ENCODE data around the gene AKAP8L. TPM values are rescaled to one million over a fixed set of nuclear protein-coding genes. Genes with fewer than 3 reads are reported as not detected.
"Not testable (repeated sequence)": the region's sequence is repeated elsewhere in the genome, so short reads cannot be mapped to it uniquely, and the experiment has no call there.

AKAP8L gene
- total RNA-seq, 1 experiment from 2014 or later, result 94.0 TPM

DNA sequence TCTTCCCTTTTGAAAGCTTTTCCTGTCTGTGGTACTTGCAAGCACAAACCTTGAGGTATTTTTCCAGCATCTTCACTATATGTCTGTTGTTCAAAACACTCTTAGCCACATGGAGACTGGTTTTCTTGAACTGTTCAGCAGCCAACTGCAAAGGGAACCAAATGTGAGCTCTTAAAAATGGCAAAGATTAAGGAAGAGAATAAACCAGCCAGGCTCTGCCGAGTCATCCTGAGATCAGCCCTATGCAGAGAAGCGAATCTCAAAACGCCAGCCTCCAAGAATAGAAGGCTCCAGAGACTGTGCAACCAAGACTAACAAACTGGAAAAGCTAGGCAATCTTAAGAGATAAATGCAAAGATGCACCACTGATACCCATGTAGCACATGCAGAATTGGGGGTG, 59.9 kb downstream of the AKAP8L start:
- Mint-ChIP-seq H3K36me3 (ENCODE audit: insufficient read depth, unreplicated experiment) (peaks cover 60% of the 10 kb centered on the region), H3K27me3 (ENCODE audit: unreplicated experiment) (no peaks in the 10 kb centered on the region), H3K4me3 (ENCODE audit: low read depth, unreplicated experiment) (no peak overlapping the region), H3K9me3 (ENCODE audit: low read depth, unreplicated experiment) (no peaks in the 10 kb centered on the region), H3K4me1 (ENCODE audit: low read depth, unreplicated experiment) (no peaks in the 10 kb centered on the region), H3K27ac (ENCODE audit: unreplicated experiment) (no peak overlapping the region)
- intact Hi-C loops (cut with micrococcal nuclease; ENCODE audit: unreplicated experiment), result no loop called here
- no peak for DNase-seq
- CTCF ChIA-PET, result no interaction called here
- TF ChIP-seq, protein P1, sequence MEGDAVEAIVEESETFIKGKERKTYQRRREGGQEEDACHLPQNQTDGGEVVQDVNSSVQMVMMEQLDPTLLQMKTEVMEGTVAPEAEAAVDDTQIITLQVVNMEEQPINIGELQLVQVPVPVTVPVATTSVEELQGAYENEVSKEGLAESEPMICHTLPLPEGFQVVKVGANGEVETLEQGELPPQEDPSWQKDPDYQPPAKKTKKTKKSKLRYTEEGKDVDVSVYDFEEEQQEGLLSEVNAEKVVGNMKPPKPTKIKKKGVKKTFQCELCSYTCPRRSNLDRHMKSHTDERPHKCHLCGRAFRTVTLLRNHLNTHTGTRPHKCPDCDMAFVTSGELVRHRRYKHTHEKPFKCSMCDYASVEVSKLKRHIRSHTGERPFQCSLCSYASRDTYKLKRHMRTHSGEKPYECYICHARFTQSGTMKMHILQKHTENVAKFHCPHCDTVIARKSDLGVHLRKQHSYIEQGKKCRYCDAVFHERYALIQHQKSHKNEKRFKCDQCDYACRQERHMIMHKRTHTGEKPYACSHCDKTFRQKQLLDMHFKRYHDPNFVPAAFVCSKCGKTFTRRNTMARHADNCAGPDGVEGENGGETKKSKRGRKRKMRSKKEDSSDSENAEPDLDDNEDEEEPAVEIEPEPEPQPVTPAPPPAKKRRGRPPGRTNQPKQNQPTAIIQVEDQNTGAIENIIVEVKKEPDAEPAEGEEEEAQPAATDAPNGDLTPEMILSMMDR (IDR thresholded peaks at IDR 0.05; ENCODE audit: unreplicated experiment), result no peak
- BruUV-seq (replicated peaks), result no TSS peak

DNA sequence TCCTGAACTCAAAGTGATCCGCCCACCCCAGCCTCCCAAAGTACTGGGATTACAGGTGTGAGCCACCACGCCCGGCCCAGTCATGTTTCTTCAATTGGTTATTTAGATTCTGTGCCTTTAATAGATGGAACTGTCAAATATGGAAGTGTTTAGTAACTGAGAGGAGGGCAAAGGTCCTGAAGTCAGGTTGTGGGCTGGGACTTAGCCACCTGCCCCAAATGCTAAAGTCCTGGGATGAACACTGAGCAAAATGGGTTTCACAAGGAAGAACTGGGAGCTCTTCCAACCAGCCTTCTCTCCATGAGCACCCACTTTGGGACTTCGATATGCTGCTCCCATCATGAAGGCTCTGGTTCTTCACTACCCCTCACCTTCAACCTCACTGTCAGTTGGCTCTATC, 60.9 kb downstream of the AKAP8L start:
- Mint-ChIP-seq H3K36me3 (ENCODE audit: insufficient read depth, unreplicated experiment) (peaks cover 60% of the 10 kb centered on the region), H3K27ac (ENCODE audit: unreplicated experiment) (no peak overlapping the region), H3K4me3 (ENCODE audit: low read depth, unreplicated experiment) (no peak overlapping the region), H3K4me1 (ENCODE audit: low read depth, unreplicated experiment) (no peaks in the 10 kb centered on the region), H3K9me3 (ENCODE audit: low read depth, unreplicated experiment) (no peaks in the 10 kb centered on the region), H3K27me3 (ENCODE audit: unreplicated experiment) (no peaks in the 10 kb centered on the region)
- TF ChIP-seq, protein P1 (IDR thresholded peaks at IDR 0.05; ENCODE audit: unreplicated experiment), result no peak
- BruUV-seq (replicated peaks), result no TSS peak
- intact Hi-C loops (cut with micrococcal nuclease; ENCODE audit: unreplicated experiment), result no loop called here
- CTCF ChIA-PET, result no interaction called here
- DNase-seq, result no peak

DNA sequence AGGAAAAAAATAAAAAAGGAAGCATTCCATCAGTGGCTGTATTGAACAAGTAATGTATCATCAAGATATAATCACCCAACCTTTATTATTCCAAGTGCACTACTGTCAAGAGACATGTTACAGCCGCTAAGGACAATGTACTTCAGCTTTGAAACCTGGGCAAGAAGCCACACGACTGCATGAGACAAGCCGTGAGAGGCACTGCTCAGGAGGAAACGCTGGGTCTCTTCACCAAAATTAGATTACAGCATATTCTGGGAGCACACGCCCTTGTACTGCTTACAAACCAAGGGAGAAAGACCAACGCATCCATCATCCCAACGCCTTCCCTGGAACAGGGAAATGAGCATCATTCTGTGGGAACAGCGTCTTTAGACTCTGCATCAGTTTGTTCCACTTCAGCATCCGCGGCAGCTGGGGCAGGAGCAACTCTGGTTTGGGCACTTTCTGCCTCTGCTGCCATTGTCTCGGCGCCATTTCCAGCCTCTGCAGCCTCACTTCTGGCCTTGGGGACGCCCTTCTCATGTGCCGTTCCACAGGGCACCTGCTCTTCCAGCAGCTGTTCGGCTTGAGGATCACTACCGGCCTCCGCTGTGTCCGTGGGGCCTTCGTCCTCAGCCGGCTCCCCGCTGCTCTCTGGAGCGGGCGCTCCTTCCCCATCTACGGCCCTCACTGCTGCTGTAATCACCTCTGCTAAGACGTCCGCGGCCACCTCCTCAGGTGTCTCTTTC, 64.1 kb downstream of the AKAP8L start:
- peaks cover 38% of the 10 kb centered on the region for H3K36me3 Mint-ChIP-seq (ENCODE audit: insufficient read depth, unreplicated experiment)
- BruUV-seq (replicated peaks), result no TSS peak

DNA sequence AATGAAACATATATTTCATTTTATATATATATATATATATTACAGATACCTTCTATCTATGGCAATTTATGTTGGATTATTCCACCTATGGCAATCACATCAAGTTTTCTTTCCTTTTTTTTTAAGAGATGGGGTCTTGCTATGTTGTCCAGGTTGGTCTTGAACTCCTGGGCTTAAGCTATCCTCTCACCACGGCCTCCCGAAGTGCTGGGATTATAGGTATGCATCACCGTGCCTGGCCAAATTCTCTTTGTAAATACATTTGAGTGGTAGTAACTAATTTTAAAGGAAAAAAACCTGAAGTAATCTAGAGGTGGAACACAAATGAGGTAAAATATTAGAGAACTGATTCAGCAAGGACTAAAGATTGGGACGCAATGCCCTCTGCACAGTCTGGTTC, 64.9 kb downstream of the AKAP8L start:
- Mint-ChIP-seq H3K9me3 (ENCODE audit: low read depth, unreplicated experiment) (no peaks in the 10 kb centered on the region), H3K27me3 (ENCODE audit: unreplicated experiment) (no peaks in the 10 kb centered on the region), H3K27ac (ENCODE audit: unreplicated experiment) (no peak overlapping the region), H3K4me3 (ENCODE audit: low read depth, unreplicated experiment) (no peak overlapping the region), H3K36me3 (ENCODE audit: insufficient read depth, unreplicated experiment) (peaks cover 36% of the 10 kb centered on the region), H3K4me1 (ENCODE audit: low read depth, unreplicated experiment) (no peaks in the 10 kb centered on the region)
- BruUV-seq (replicated peaks), result no TSS peak
- TF ChIP-seq, protein P1 (IDR thresholded peaks at IDR 0.05; ENCODE audit: unreplicated experiment), result no peak
- intact Hi-C loops (cut with micrococcal nuclease; ENCODE audit: unreplicated experiment), result no loop called here
- no peak for DNase-seq
- CTCF ChIA-PET, result no interaction called here

More for the DNA sequence above, 64.1 kb downstream of the AKAP8L start:
- intact Hi-C loops (cut with micrococcal nuclease; ENCODE audit: unreplicated experiment), result no loop called here
- CTCF ChIA-PET, result no interaction called here
- H3K9me3 Mint-ChIP-seq (ENCODE audit: low read depth, unreplicated experiment), result no peaks in the 10 kb centered on the region
- TF ChIP-seq, protein P1 (IDR thresholded peaks at IDR 0.05; ENCODE audit: unreplicated experiment), result no peak
- no peaks in the 10 kb centered on the region for H3K27me3 Mint-ChIP-seq (ENCODE audit: unreplicated experiment)
- H3K27ac Mint-ChIP-seq (ENCODE audit: unreplicated experiment), result no peak overlapping the region
- DNase-seq, result no peak
- no peaks in the 10 kb centered on the region for H3K4me1 Mint-ChIP-seq (ENCODE audit: low read depth, unreplicated experiment)
- H3K4me3 Mint-ChIP-seq (ENCODE audit: low read depth, unreplicated experiment), result no peak overlapping the region

- intact Hi-C loops (cut with micrococcal nuclease; ENCODE audit: unreplicated experiment); CTCF ChIA-PET; H3K27me3 Mint-ChIP-seq (ENCODE audit: unreplicated experiment); DNase-seq; H3K9me3 Mint-ChIP-seq (ENCODE audit: low read depth, unreplicated experiment); H3K27ac Mint-ChIP-seq (ENCODE audit: unreplicated experiment); H3K4me1 Mint-ChIP-seq (ENCODE audit: low read depth, unreplicated experiment); H3K4me3 Mint-ChIP-seq (ENCODE audit: low read depth, unreplicated experiment); BruUV-seq (replicated peaks): not testable (repeated sequence)
- peaks cover 23% of the 10 kb centered on the region for H3K36me3 Mint-ChIP-seq (ENCODE audit: insufficient read depth, unreplicated experiment)
These were observed 66.3 kb downstream of the AKAP8L start for GRCh38 chr19:15352535-15352934.

DNA sequence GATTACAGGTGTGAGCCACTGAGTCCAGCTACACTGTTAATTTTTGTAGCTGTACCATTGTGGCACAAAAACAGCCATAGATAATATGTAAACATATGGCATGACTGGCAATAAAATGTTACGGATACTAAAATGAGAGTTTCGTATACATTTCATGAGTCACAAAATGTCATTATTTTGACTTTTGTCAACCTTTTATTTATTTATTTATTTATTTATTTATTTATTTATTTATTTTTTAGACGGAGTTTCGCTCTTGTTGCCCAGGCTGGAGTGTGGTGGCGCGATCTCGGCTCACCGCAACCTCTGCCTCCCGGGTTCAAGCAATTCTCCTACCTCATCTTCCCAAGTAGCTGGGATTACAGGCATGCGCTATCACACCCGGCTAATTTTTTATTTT, 77.5 kb downstream of the AKAP8L start:
- DNase-seq; BruUV-seq (replicated peaks); CTCF ChIA-PET; H3K9me3 Mint-ChIP-seq (ENCODE audit: low read depth, unreplicated experiment); H3K4me1 Mint-ChIP-seq (ENCODE audit: low read depth, unreplicated experiment); intact Hi-C loops (cut with micrococcal nuclease; ENCODE audit: unreplicated experiment); H3K27me3 Mint-ChIP-seq (ENCODE audit: unreplicated experiment); H3K27ac Mint-ChIP-seq (ENCODE audit: unreplicated experiment); H3K36me3 Mint-ChIP-seq (ENCODE audit: insufficient read depth, unreplicated experiment); H3K4me3 Mint-ChIP-seq (ENCODE audit: low read depth, unreplicated experiment): not testable (repeated sequence)
